GM23248 (cell line): ENCODE data around the gene MYCBP2.

Experiments
- EZH2 ChIP-seq: fragments of 200-600 bp; sonication (generic); IDR thresholded peaks from 2 replicates; pipeline ENCODE4 v1.6.1; 2018; ENCODE audit warnings: antibody characterized with exemption, mild to moderate bottlenecking; ENCODE audit not compliant: insufficient read depth, poor library complexity, severe bottlenecking
- EZH2phosphoT487 ChIP-seq: fragments of 200-600 bp; sonication (generic); IDR thresholded peaks from 2 replicates; pipeline ENCODE4 v1.6.1; 2018; ENCODE audit warnings: antibody characterized with exemption, moderate library complexity, mild to moderate bottlenecking, low read depth; ENCODE audit not compliant: insufficient read depth

GRCh38 chr13:77172650-77173049 is 154.2 kb downstream of the MYCBP2 start:
- TF ChIP-seq EZH2phosphoT487 = no peak
- TF ChIP-seq EZH2 = no peak
